Peyer's patch (tissue), 4 donors: Measurements from ENCODE around the gene EIF1.

Experiments
- POLR2A ChIP-seq, 2 donors: fragments of 450-650 bp; IDR thresholded peaks; one replicate each; pipeline ENCODE4 v1.5.1; 2017; ENCODE audit warnings: antibody characterized with exemption in 2 of 2, mild to moderate bottlenecking in 2 of 2, moderate library complexity in 2 of 2
- TF ChIP-seq, protein P1 (sequence below), 6 experiments: fragments of 450-650 bp in 4 of 6; fragments of 200-600 bp in 2 of 6; sonication (generic) in 1 of 6; IDR thresholded peaks; one replicate each; pipeline ENCODE4 v1.5.1; 2017 to 2019; ENCODE audit warnings: antibody characterized with exemption in 6 of 6, mild to moderate bottlenecking in 3 of 6, moderate library complexity in 1 of 6

DNA sequence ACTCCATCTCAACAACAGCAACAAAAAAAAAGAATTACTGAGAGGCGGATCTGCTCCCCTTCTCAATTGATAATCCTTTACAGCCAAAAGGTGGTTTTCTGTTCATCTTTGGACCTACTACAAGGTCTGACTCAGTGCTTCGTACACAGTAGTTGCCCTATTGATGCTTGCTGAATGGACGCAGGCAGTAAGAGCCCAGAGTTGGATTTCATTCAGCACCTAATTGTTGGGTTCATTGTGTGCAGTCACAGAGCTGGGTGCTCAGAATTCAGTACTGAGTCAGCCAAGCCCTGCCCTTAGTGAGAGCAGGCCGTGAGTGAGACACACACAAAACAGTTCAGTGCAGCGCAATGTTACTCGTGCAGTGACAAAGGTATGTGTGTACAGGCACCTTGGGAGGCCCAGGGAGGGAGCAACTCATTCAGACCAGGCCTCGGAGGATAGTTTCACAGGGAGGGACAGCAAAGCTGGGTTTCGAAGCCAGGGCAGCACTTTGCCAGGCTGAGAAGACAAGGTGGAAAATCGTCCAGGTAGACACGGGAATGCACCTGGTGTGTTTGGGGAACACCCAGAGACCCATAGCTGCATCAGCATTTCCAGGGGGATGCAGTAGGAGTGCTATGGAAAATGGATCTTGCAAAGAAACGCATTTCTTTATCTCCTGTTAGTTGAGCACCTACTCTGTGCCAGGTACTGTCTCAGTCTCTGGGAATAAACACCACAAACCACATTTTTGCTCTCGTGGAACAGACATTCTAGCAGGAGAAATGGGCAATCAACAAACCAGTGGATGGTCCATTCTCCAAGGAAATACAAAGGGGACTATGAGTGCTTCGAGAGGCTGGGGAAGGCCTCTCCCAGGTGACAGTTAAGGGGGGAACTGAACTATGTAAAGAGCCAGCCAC, 46.2 kb upstream of the EIF1 start:
- no peak for TF ChIP-seq POLR2A (IDR thresholded peaks at IDR 0.05)
- TF ChIP-seq, protein P1, sequence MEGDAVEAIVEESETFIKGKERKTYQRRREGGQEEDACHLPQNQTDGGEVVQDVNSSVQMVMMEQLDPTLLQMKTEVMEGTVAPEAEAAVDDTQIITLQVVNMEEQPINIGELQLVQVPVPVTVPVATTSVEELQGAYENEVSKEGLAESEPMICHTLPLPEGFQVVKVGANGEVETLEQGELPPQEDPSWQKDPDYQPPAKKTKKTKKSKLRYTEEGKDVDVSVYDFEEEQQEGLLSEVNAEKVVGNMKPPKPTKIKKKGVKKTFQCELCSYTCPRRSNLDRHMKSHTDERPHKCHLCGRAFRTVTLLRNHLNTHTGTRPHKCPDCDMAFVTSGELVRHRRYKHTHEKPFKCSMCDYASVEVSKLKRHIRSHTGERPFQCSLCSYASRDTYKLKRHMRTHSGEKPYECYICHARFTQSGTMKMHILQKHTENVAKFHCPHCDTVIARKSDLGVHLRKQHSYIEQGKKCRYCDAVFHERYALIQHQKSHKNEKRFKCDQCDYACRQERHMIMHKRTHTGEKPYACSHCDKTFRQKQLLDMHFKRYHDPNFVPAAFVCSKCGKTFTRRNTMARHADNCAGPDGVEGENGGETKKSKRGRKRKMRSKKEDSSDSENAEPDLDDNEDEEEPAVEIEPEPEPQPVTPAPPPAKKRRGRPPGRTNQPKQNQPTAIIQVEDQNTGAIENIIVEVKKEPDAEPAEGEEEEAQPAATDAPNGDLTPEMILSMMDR (IDR thresholded peaks at IDR 0.05) = no peak
